NT2/D1 (cell line): ENCODE data around the gene IL17REL.

Source experiments
- DNase-seq: peaks from one replicate; pipeline ENCODE4 v3.0.0-alpha.2; 2011; ENCODE audit warnings: low read depth, low spot score
- H3K27me3 ChIP-seq: 2 replicates; pipeline ENCODE4 v1.6.0; 2011; ENCODE audit warnings: mild to moderate bottlenecking; ENCODE audit not compliant: insufficient read length, insufficient read depth
- H3K36me3 ChIP-seq: 2 replicates; pipeline ENCODE4 v1.6.1; 2011; ENCODE audit warnings: mild to moderate bottlenecking, low read length, mixed read lengths; ENCODE audit not compliant: insufficient read depth, insufficient read length
- H3K4me1 ChIP-seq: 2 replicates; pipeline ENCODE4 v1.5.1; 2011; ENCODE audit not compliant: insufficient read depth, insufficient read length
- H3K4me3 ChIP-seq: 2 replicates; pipeline ENCODE4 v1.5.1; 2011; ENCODE audit warnings: low read depth; ENCODE audit not compliant: insufficient read length
- H3K9ac ChIP-seq: 2 replicates; pipeline ENCODE4 v1.6.0; 2011; ENCODE audit warnings: low read depth; ENCODE audit not compliant: insufficient read length
- H3K9me3 ChIP-seq: 2 replicates; pipeline ENCODE4 v1.5.1; 2011; ENCODE audit warnings: mild to moderate bottlenecking, low read length; ENCODE audit not compliant: insufficient read depth
- SUZ12 ChIP-seq: IDR thresholded peaks from 2 replicates; pipeline ENCODE4 v1.6.1; 2011; ENCODE audit not compliant: insufficient read length, insufficient read depth; ENCODE audit errors: extremely low read depth
- YY1 ChIP-seq: IDR thresholded peaks from 2 replicates; pipeline ENCODE4 v1.6.1; 2011; ENCODE audit not compliant: insufficient read length, insufficient read depth
- ZNF274 ChIP-seq: IDR thresholded peaks from 2 replicates; pipeline ENCODE4 v1.6.1; 2011; ENCODE audit warnings: mild to moderate bottlenecking, low read depth, low read length

The IL17REL gene

GRCh38 chr22:49956418-49956770 lies 56.2 kb downstream of the IL17REL start:
- no peak overlapping the region for H3K4me3 ChIP-seq
- TF ChIP-seq YY1 (no peak), ZNF274 (no peak), SUZ12 (no peak)
- no peak overlapping the region for H3K9ac ChIP-seq
- H3K9me3 ChIP-seq, result no peaks in the 10 kb centered on the region
- no peaks in the 10 kb centered on the region for H3K36me3 ChIP-seq
- peaks cover 3% of the 10 kb centered on the region for H3K27me3 ChIP-seq
- peaks cover 12% of the 10 kb centered on the region for H3K4me1 ChIP-seq
- DNase-seq, result no peak

DNA sequence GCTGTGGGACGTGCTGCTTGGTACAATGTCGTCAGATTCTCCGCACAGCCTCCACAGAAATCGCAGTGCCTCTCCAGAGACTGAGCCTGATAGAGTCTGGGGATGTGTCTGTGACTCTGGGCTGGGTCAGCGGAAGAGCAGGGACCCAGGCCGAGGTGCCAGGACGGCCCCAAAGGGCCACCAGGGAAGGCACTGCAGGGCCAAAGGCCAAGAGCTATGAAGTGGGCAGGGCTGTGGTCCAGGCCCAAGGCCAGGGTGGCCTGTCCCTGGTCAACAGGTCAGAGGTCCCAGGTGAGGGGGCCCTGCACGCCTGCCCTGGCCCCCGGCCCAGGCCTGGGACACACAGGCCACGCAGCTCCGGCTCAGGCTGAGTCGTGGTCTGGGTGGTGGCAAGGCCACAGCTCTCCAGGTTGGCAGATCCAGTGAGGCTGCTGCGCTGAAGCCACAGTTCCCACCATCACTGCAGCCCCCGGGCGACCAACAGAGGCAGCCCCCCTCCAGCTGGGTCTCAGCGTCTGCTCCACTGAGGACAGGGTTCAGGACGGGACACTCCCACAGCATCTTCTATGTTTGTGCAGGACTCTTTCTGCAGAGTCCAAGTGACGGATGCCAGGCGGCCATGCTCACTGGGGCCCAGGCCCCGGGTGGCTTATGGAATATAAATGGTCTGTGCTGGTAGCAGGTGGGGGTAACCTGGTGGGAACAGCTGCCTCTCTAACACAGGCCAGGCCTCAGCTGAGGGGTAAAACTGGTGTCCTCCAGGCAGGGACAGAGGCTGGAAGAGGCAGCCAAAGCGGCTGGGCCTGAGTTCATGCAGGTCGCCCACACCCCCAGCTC lies 56.8 kb downstream of the IL17REL start:
- no peak for TF ChIP-seq SUZ12
- TF ChIP-seq ZNF274, result no peak
- no peak for TF ChIP-seq YY1
- Histone ChIP-seq H3K4me3 (no peak overlapping the region), H3K4me1 (peaks cover 15% of the 10 kb centered on the region)

GRCh38 chr22:49954991-49955580 lies 57.5 kb downstream of the IL17REL start:
- Histone ChIP-seq H3K4me1 (peaks cover 19% of the 10 kb centered on the region), H3K9ac (no peak overlapping the region), H3K27me3 (peaks cover 3% of the 10 kb centered on the region), H3K4me3 (no peak overlapping the region), H3K9me3 (no peaks in the 10 kb centered on the region), H3K36me3 (no peaks in the 10 kb centered on the region)
- TF ChIP-seq SUZ12, result no peak
- DNase-seq, result no peak

More for the DNA sequence above, 56.8 kb downstream of the IL17REL start:
- Histone ChIP-seq H3K27me3 (peaks cover 3% of the 10 kb centered on the region), H3K9ac (no peak overlapping the region), H3K36me3 (no peaks in the 10 kb centered on the region), H3K9me3 (no peaks in the 10 kb centered on the region)
- DNase-seq, result no peak

DNA sequence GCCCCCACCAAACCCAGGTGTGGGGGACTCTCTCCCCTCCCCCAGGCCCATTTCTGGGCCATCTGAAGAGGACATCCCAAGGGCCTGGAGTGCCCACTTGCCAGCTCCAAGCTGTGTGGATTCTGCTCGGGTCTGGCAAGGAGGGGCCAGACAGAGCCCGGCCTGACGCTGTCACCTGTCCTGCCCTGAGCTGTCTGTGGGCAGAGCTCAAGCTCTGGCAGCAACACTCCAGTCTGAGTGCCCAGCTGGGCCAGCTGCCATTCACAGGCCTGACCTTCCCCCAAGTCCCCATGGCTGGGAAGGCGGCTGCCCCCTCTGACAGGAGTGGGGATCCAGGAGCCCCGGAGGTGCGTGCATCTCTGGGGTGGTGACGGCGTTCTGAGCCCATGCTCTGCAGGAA lies 58.2 kb downstream of the IL17REL start:
- Histone ChIP-seq H3K4me1 (peaks cover 19% of the 10 kb centered on the region), H3K4me3 (no peak overlapping the region), H3K9me3 (no peaks in the 10 kb centered on the region), H3K27me3 (peaks cover 2% of the 10 kb centered on the region), H3K36me3 (no peaks in the 10 kb centered on the region), H3K9ac (peak overlapping the region; percentile 18)
- DNase-seq, result no peak
- TF ChIP-seq ZNF274 (no peak), YY1 (no peak), SUZ12 (no peak)

DNA sequence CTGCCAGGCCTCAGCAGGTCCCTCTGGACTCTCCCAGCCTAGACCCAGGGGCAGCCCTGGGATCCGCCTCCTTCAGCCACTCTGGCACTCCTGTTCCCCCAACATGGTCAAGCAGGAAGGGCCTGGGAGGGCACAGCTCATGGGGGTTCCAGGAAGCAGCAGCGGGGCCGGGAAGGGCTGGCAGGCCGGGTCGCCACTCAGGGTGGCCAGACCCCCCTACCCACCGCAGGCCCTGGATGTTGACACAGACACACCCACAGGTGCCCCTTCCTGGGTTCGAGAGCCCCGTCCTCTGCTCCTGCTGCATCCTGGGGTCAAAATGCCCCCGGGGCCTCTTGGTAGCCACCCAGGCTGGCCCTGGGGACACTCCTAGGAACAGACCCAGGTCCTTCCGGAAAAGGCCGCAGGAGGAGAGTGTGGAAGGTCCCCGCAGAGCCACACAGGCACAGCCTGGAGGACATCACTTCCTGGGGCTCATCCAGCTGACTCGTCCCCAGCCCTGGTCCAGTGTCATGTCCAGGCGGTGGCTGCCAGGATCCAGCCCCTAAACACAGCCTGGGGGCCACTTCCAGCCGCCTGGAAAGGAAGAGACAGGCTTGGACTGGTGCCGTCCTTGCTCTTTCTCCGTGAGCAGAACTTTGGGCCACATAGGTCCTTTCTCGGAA lies 58.8 kb downstream of the IL17REL start:
- Histone ChIP-seq H3K4me1 (peaks cover 23% of the 10 kb centered on the region), H3K4me3 (no peak overlapping the region), H3K9ac (peak overlapping the region; percentile 18), H3K36me3 (no peaks in the 10 kb centered on the region), H3K9me3 (no peaks in the 10 kb centered on the region), H3K27me3 (no peaks in the 10 kb centered on the region)
- no peak for DNase-seq
- TF ChIP-seq SUZ12, result no peak
- TF ChIP-seq YY1, result no peak
- TF ChIP-seq ZNF274, result no peak

DNA sequence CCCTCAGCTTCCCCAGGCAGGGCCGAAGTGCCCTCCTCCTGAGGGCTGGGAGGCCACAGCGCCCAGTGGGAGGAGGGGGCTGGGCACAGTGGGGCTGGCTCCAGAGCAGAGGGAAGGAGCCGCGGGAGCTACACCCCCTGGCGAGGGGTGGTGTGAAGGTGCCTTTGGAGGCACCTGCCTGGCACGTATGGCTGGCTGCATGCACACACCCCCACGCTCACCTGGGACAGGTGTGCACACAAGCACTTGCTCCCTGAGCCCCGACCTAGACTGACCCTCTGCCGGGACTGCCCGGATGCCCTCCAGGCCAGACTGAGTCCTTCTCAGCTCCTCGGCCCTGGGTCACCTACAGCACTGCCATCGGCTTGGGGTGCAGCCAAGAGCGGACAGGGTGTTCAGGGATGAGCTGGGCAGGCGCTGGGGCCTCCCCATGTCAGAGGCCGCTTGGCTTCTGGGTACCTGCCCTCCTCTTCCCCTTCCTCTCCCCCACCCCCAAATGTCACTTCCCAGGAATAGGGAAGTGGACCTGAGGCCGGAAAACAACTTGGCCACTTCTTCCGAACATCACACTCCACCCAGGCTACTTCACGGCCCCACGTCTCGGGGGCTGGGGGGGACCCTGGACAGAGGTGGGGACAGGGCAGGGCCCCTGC lies 59.4 kb downstream of the IL17REL start:
- Histone ChIP-seq H3K27me3 (no peaks in the 10 kb centered on the region), H3K4me3 (no peak overlapping the region), H3K4me1 (peaks cover 23% of the 10 kb centered on the region), H3K9ac (no peak overlapping the region), H3K36me3 (no peaks in the 10 kb centered on the region), H3K9me3 (no peaks in the 10 kb centered on the region)
- DNase-seq, result no peak
- no peak for TF ChIP-seq YY1
- no peak for TF ChIP-seq SUZ12
- no peak for TF ChIP-seq ZNF274
